Upper lobe of left lung (tissue), 6 donors: ENCODE measurements around the gene CHST1. TPM values are rescaled to one million over a fixed set of nuclear protein-coding genes. Genes with fewer than 3 reads are reported as not detected.

Experiments used
- ATAC-seq, 2 donors: fragments of 200-7000 bp; cut with Tn5 transposase; one replicate each; pipeline ENCODE4 v1.9.1; 2022; ENCODE audit warnings: mild to moderate bottlenecking in 2 of 2, moderate library complexity in 2 of 2; ENCODE audit not compliant: low FRiP score in 2 of 2
- DNase-seq, 2 donors: peaks; one replicate each; pipeline ENCODE4 v3.0.0-alpha.2; 2019 to 2020
- H3K27ac ChIP-seq, 4 donors: fragments of 200-600 bp; sonication (generic); one replicate each; pipeline ENCODE4 v1.5.1; 2016 to 2019
- H3K27me3 ChIP-seq, 4 donors: fragments of 200-600 bp; sonication (generic); one replicate each; pipeline ENCODE4 v1.5.1; 2017 to 2019
- H3K36me3 ChIP-seq, 4 donors: fragments of 200-600 bp; sonication (generic); one replicate each; pipeline ENCODE4 v1.5.1; 2016 to 2019
- H3K4me1 ChIP-seq, 4 donors: fragments of 200-600 bp; sonication (generic); one replicate each; pipeline ENCODE4 v1.5.1; 2018 to 2019
- H3K4me3 ChIP-seq, 4 donors: fragments of 200-600 bp; sonication (generic); one replicate each; pipeline ENCODE4 v1.5.1; 2017 to 2019; ENCODE audit warnings: mild to moderate bottlenecking in 2 of 4, moderate library complexity in 1 of 4
- H3K9me3 ChIP-seq, 4 donors: fragments of 200-600 bp; sonication (generic); one replicate each; pipeline ENCODE4 v1.5.1; 2018 to 2019
- EP300 ChIP-seq, 4 donors: sonication (generic); formaldehyde crosslinking; IDR thresholded peaks; one replicate each; pipeline ENCODE4 v1.5.1; 2017; ENCODE audit warnings: antibody characterized with exemption in 4 of 4, control low read depth in 2 of 4
- POLR2A ChIP-seq, 4 donors: fragments of 450-650 bp; IDR thresholded peaks; one replicate each; pipeline ENCODE4 v1.5.1; 2016 to 2017; ENCODE audit warnings: antibody characterized with exemption in 4 of 4, mild to moderate bottlenecking in 2 of 4
- POLR2AphosphoS5 ChIP-seq, 2 donors: sonication (generic); formaldehyde crosslinking; IDR thresholded peaks; one replicate each; pipeline ENCODE4 v1.5.1; 2017; ENCODE audit warnings: antibody characterized with exemption in 2 of 2
- WGBS, 2 donors: methylation state at CpG; one replicate each; pipeline ENCODE4 v1.1.5; 2017 to 2018; 5-methylcytosine and 5-hydroxymethylcytosine counted together
- total RNA-seq, 6 donors: library from RNA; depleted of rRNA in 4 of 6; stranded (reverse); fragments of >200 nt in 4 of 6; gene quantifications; one replicate each; pipeline versions ENCODE4 v1.1.0 to v1.2.1, GENCODE V29; 2016 to 2021
- TF ChIP-seq, protein P1 (sequence below), 6 experiments: fragments of 450-650 bp in 4 of 6; fragments of 200-600 bp in 2 of 6; sonication (generic) in 2 of 6; IDR thresholded peaks; one replicate each; pipeline ENCODE4 v1.5.1; 2016 to 2019; ENCODE audit warnings: antibody characterized with exemption in 6 of 6
- donor health status: DM: no; HTN: no; CAD: no; lungs with moderate emphysema.
- donor health status: DM: no; HTN: yes; CAD: no; lungs with severe emphysema.

Gene CHST1
- total RNA-seq, 6 donors from 2014 or later, result 1.6 to 7.4 (median 2.6) TPM

DNA sequence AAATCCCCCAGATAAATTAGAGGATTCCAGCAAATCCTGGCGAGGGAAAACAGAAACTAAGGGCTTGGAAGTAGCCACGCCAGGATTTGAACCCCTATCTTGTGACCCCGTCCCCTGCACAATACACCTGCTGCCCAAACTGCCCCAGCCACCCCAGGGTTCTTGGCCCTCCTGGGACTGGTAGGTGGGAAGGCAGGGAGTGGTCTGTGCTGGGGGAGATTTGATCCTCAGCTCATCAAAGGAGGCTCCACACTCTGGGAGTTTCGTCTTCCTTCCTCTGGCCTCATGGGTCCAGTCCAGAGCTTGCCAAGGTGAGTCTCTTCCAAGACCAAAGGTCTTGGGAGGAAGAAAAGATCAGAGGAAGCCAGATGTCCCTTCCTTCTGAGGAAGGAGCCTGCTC, 4.5 kb upstream of the CHST1 start:
- H3K4me1 ChIP-seq, result peaks cover 3 to 12% (median 6%) of the 10 kb centered on the region in 4 donors
- H3K27ac ChIP-seq, result no peak overlapping the region
- H3K9me3 ChIP-seq, result no peaks in the 10 kb centered on the region
- TF ChIP-seq, protein P1, sequence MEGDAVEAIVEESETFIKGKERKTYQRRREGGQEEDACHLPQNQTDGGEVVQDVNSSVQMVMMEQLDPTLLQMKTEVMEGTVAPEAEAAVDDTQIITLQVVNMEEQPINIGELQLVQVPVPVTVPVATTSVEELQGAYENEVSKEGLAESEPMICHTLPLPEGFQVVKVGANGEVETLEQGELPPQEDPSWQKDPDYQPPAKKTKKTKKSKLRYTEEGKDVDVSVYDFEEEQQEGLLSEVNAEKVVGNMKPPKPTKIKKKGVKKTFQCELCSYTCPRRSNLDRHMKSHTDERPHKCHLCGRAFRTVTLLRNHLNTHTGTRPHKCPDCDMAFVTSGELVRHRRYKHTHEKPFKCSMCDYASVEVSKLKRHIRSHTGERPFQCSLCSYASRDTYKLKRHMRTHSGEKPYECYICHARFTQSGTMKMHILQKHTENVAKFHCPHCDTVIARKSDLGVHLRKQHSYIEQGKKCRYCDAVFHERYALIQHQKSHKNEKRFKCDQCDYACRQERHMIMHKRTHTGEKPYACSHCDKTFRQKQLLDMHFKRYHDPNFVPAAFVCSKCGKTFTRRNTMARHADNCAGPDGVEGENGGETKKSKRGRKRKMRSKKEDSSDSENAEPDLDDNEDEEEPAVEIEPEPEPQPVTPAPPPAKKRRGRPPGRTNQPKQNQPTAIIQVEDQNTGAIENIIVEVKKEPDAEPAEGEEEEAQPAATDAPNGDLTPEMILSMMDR (IDR thresholded peaks at IDR 0.05), result no peak
- TF ChIP-seq POLR2A (IDR thresholded peaks at IDR 0.05), result no peak
- no peak for TF ChIP-seq POLR2AphosphoS5 (IDR thresholded peaks at IDR 0.05)
- TF ChIP-seq EP300 (IDR thresholded peaks at IDR 0.05), result no peak
- ATAC-seq, result no peak
- 79 to 84% methylated on average over 3 to 4 of the region's 4 CpGs for WGBS, 2 donors
- peaks cover 0 to 13% (median 1%) of the 10 kb centered on the region in 4 donors for H3K27me3 ChIP-seq
- no peak overlapping the region for H3K4me3 ChIP-seq
- no peak for DNase-seq
- H3K36me3 ChIP-seq, result no peaks in the 10 kb centered on the region

DNA sequence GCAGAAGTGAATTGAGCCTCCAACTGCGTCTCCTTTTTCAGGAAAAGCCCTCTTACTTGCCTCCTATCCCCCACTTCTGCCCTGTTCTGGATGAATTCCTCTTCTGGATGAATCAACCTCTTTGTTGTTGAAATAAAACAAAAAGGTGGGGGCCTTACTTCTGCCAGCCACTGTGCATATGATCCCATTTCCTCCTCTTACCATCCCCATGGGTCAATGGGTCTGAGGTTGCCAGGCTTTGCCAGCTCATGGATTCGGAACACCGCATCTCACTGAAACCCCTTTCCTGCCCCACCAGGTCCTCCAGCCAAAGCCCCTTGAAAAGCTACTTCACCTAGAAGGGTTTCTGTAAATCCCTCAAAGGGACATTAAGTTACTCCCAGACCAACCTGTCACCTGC, 3.7 kb upstream of the CHST1 start:
- Histone ChIP-seq H3K4me1 (peaks cover 11 to 20% (median 14%) of the 10 kb centered on the region in 4 donors), H3K27ac (no peak overlapping the region), H3K4me3 (no peak overlapping the region), H3K27me3 (peaks cover 0 to 21% (median 3%) of the 10 kb centered on the region in 4 donors), H3K36me3 (no peaks in the 10 kb centered on the region), H3K9me3 (no peaks in the 10 kb centered on the region)
- no peak for ATAC-seq
- DNase-seq, result no peak
- 94 to 98% methylated on average over 3 of the region's 3 CpGs for WGBS, 2 donors
- TF ChIP-seq, protein P1 (IDR thresholded peaks at IDR 0.05), result no peak
- no peak for TF ChIP-seq EP300 (IDR thresholded peaks at IDR 0.05)
- TF ChIP-seq POLR2AphosphoS5 (IDR thresholded peaks at IDR 0.05), result no peak
- no peak for TF ChIP-seq POLR2A (IDR thresholded peaks at IDR 0.05)

DNA sequence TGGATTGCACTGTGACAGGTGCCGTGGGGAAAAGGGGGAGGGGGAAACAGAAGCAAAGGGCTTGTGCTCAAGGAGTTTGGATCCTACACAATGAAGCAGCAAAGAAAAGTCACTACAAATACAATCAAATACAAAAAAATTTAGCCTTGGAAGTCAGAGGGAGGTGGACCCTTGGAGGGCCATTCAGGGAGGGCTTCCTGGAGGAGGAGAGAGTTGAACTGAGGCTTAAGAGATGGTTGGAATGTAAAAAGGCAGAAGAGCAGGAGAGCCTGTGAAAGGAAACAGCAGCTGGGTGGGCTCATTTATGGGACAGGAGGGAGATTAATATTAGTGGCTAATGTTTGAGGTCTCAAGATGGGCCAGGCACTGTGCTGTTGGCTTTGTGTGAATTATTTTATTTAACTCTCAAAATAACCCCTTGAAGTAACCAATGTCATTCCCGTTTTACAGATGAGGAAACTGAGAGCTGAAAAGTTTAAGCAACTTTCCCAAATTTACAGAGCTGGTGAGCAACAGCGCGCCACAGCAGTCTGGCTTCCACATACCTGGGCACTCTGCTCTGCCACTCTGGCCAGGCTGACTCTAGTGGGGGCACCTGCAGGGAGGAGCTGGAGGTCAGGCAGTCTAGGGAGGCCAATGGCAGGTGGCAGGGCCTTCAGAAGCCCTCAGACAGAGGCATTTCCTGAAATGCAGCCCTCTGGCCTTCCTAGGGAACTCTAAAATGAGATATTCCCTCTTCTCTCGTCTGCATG, 2.7 kb upstream of the CHST1 start:
- peaks cover 17 to 31% (median 24%) of the 10 kb centered on the region in 4 donors for H3K4me1 ChIP-seq
- WGBS, 2 donors, result 80 to 83% methylated on average over 5 of the region's 5 CpGs
- H3K9me3 ChIP-seq, result no peaks in the 10 kb centered on the region
- ATAC-seq (no peak), DNase-seq (no peak)
- no peaks in the 10 kb centered on the region for H3K36me3 ChIP-seq
- no peak overlapping the region for H3K27ac ChIP-seq
- H3K4me3 ChIP-seq, result no peak overlapping the region
- H3K27me3 ChIP-seq, result peaks cover 0 to 29% (median 12%) of the 10 kb centered on the region in 4 donors
- TF ChIP-seq EP300 (IDR thresholded peaks at IDR 0.05), result no peak

DNA sequence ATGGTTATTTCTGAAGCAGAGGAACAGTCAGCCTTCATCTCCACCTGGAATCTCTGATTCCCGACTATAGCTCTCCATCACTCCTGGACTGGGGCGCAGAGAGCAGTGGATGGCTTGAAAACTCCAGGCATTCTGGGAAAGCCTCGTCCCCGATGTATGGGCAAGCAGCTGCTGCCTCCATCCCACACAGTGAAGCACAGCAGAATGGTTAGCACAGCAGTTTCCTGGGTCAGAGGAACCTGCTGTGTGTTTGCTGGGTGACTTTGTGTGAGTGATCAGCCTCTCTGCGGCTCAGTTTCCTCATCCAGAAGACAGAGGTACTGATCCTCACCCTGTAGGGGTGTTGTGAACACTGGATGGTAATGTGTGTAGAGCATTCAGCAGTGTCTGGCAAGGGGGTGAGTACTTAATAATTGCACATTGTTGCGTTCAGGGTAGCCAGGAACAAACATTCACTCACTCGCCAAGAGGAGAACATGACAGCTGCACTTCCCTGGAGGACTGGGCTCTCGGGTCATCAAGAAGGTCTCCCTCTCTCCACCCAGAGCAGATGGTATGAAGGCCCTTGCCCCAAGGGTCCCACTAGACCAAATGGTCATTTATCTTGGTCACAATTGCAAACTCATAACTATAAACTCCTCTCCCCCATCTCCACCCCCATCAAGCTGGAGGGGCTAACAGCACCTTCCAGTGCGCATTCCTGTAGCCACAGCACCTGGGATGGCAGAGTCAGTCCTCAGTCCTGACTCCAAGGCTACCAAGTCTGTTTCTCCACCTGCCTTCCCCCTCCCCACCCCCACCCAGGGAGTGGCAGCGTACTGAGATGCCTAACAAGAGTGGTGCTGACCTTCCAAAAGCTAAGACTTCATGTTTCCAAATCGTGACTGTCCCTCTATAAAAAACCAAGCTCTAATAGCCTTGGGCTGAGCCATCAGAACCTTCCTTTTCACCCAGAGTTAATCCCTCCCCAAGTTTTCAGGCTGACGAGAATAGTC, 1.5 kb upstream of the CHST1 start:
- no peak for ATAC-seq
- peaks cover 0 to 29% (median 17%) of the 10 kb centered on the region in 4 donors for H3K27me3 ChIP-seq
- H3K27ac ChIP-seq, result peak overlapping the region in 1 of 4 donors; percentile 21
- H3K4me1 ChIP-seq, result peaks cover 17 to 32% (median 25%) of the 10 kb centered on the region in 4 donors
- WGBS, 2 donors, result 70 to 80% methylated on average over 10 to 12 of the region's 12 CpGs
- no peaks in the 10 kb centered on the region for H3K9me3 ChIP-seq
- no peaks in the 10 kb centered on the region for H3K36me3 ChIP-seq
- H3K4me3 ChIP-seq, result no peak overlapping the region
- TF ChIP-seq EP300 (IDR thresholded peaks at IDR 0.05) (no peak), POLR2AphosphoS5 (IDR thresholded peaks at IDR 0.05) (no peak), POLR2A (IDR thresholded peaks at IDR 0.05) (no peak)
- TF ChIP-seq, protein P1 (IDR thresholded peaks at IDR 0.05), result no peak
- no peak for DNase-seq
